ACC112 (cell line): ENCODE results near the gene ATE1.
A peak's percentile ranks its signal among the peaks of the same experiment; 100 is the strongest.

Experiments used
- H2AFZ ChIP-seq: fragments of 200-600 bp; sonication (generic); one replicate; pipeline ENCODE4 v1.6.0; 2017; ENCODE audit warnings: antibody characterized with exemption, low read length; ENCODE audit not compliant: unreplicated experiment
- H3K27ac ChIP-seq: fragments of 200-600 bp; sonication (generic); 2 replicates; pipeline ENCODE4 v1.5.1; 2014; ENCODE audit warnings: low read depth, mild to moderate bottlenecking, antibody characterized with exemption, low read length, moderate library complexity
- H3K27me3 ChIP-seq: fragments of 200-600 bp; sonication (generic); 2 replicates; pipeline ENCODE4 v1.6.1; 2014; ENCODE audit warnings: mild to moderate bottlenecking, antibody characterized with exemption, low read length, moderate library complexity, mixed read lengths; ENCODE audit not compliant: insufficient read depth
- H3K36me3 ChIP-seq: fragments of 200-600 bp; sonication (generic); 2 replicates; pipeline ENCODE4 v1.6.1; 2016; ENCODE audit warnings: mild to moderate bottlenecking, antibody characterized with exemption, low read length, moderate library complexity, mixed read lengths; ENCODE audit not compliant: insufficient read depth
- H3K4me1 ChIP-seq: fragments of 200-600 bp; sonication (generic); one replicate; pipeline ENCODE4 v1.6.1; 2016; ENCODE audit warnings: low read length, mixed read lengths; ENCODE audit not compliant: insufficient read depth, unreplicated experiment, control insufficient read depth
- H3K4me3 ChIP-seq: fragments of 200-600 bp; sonication (generic); 2 replicates; pipeline ENCODE4 v1.5.1; 2014; ENCODE audit warnings: mild to moderate bottlenecking, low read depth, low read length
- H3K79me2 ChIP-seq: fragments of 200-600 bp; sonication (generic); one replicate; pipeline ENCODE4 v1.6.0; 2016; ENCODE audit warnings: low read length; ENCODE audit not compliant: control insufficient read depth, unreplicated experiment, insufficient read depth

Gene ATE1

GRCh38 chr10:121732656-121733445 is 195.0 kb downstream of the ATE1 start:
- Histone ChIP-seq H3K79me2 (no peaks in the 10 kb centered on the region), H3K36me3 (no peaks in the 10 kb centered on the region), H3K4me1 (no peaks in the 10 kb centered on the region), H3K27me3 (peaks cover 26% of the 10 kb centered on the region), H3K4me3 (no peak overlapping the region), H2AFZ (no peak overlapping the region), H3K27ac (no peak overlapping the region)

GRCh38 chr10:121732172-121732571 is 195.7 kb downstream of the ATE1 start:
- Histone ChIP-seq H3K27ac (no peak overlapping the region), H3K27me3 (peaks cover 26% of the 10 kb centered on the region), H3K4me3 (no peak overlapping the region), H2AFZ (no peak overlapping the region), H3K4me1 (no peaks in the 10 kb centered on the region), H3K36me3 (no peaks in the 10 kb centered on the region), H3K79me2 (no peaks in the 10 kb centered on the region)

GRCh38 chr10:121724282-121724681 is 203.5 kb downstream of the ATE1 start:
- Histone ChIP-seq H3K36me3 (no peaks in the 10 kb centered on the region), H3K27ac (no peak overlapping the region), H3K4me1 (no peaks in the 10 kb centered on the region), H3K4me3 (no peak overlapping the region), H2AFZ (no peak overlapping the region), H3K27me3 (no peaks in the 10 kb centered on the region), H3K79me2 (no peaks in the 10 kb centered on the region)

- Histone ChIP-seq H3K4me1 (no peaks in the 10 kb centered on the region), H3K27ac (no peak overlapping the region), H3K4me3 (no peak overlapping the region), H2AFZ (no peak overlapping the region), H3K36me3 (no peaks in the 10 kb centered on the region), H3K79me2 (no peaks in the 10 kb centered on the region), H3K27me3 (0 out of 2 replicates have a peak, but pooled peaks cover 3% of the 10 kb centered on the region)
Observed at GRCh38 chr10:121722665-121723064, 205.2 kb downstream of the ATE1 start.

- Histone ChIP-seq H3K27me3 (0 out of 2 replicates have a peak, but pooled peaks cover 3% of the 10 kb centered on the region), H3K36me3 (no peaks in the 10 kb centered on the region), H3K27ac (no peak overlapping the region), H3K4me3 (no peak overlapping the region), H3K79me2 (no peaks in the 10 kb centered on the region), H2AFZ (no peak overlapping the region), H3K4me1 (no peaks in the 10 kb centered on the region)
Observed at GRCh38 chr10:121721257-121721656, 206.6 kb downstream of the ATE1 start.

- H3K27ac ChIP-seq = no peak overlapping the region
- H3K79me2 ChIP-seq = no peaks in the 10 kb centered on the region
- H3K4me3 ChIP-seq = no peak overlapping the region
- H3K27me3 ChIP-seq = 0 out of 2 replicates have a peak, but pooled peaks cover 3% of the 10 kb centered on the region
- H2AFZ ChIP-seq = no peak overlapping the region
- H3K36me3 ChIP-seq = no peaks in the 10 kb centered on the region
- no peaks in the 10 kb centered on the region for H3K4me1 ChIP-seq
Observed at GRCh38 chr10:121715969-121716368, 211.9 kb downstream of the ATE1 start.

GRCh38 chr10:121715076-121715475 is 212.8 kb downstream of the ATE1 start:
- Histone ChIP-seq H3K79me2 (no peaks in the 10 kb centered on the region), H3K36me3 (no peaks in the 10 kb centered on the region), H3K4me1 (peaks cover 5% of the 10 kb centered on the region), H2AFZ (no peak overlapping the region), H3K27ac (no peak overlapping the region), H3K27me3 (0 out of 2 replicates have a peak, but pooled peaks cover 3% of the 10 kb centered on the region), H3K4me3 (no peak overlapping the region)

GRCh38 chr10:121713486-121713885 is 214.3 kb downstream of the ATE1 start:
- Histone ChIP-seq H2AFZ (no peak overlapping the region), H3K4me1 (peaks cover 10% of the 10 kb centered on the region), H3K4me3 (no peak overlapping the region), H3K36me3 (no peaks in the 10 kb centered on the region), H3K79me2 (no peaks in the 10 kb centered on the region), H3K27ac (no peak overlapping the region), H3K27me3 (0 out of 2 replicates have a peak, but pooled peaks cover 3% of the 10 kb centered on the region)

- Histone ChIP-seq H3K36me3 (no peaks in the 10 kb centered on the region), H3K4me3 (no peak overlapping the region), H3K79me2 (no peaks in the 10 kb centered on the region), H3K4me1 (peaks cover 10% of the 10 kb centered on the region), H3K27me3 (no peaks in the 10 kb centered on the region), H2AFZ (no peak overlapping the region), H3K27ac (no peak overlapping the region)
Observed at GRCh38 chr10:121710971-121711370, 216.9 kb downstream of the ATE1 start.

- peak overlapping the region; percentile 49 for H3K27ac ChIP-seq
- H3K4me3 ChIP-seq = peak overlapping the region; percentile 48
- H2AFZ ChIP-seq = peak overlapping the region; percentile 64
- H3K36me3 ChIP-seq = no peaks in the 10 kb centered on the region
- no peaks in the 10 kb centered on the region for H3K79me2 ChIP-seq
- peaks cover 10% of the 10 kb centered on the region for H3K4me1 ChIP-seq
- no peaks in the 10 kb centered on the region for H3K27me3 ChIP-seq
Observed at GRCh38 chr10:121710207-121710606, 217.6 kb downstream of the ATE1 start.

- Histone ChIP-seq H3K36me3 (no peaks in the 10 kb centered on the region), H3K4me3 (peak overlapping the region; percentile 48), H2AFZ (peak overlapping the region; percentile 64), H3K27ac (peak overlapping the region; percentile 49), H3K79me2 (no peaks in the 10 kb centered on the region), H3K27me3 (no peaks in the 10 kb centered on the region), H3K4me1 (peaks cover 10% of the 10 kb centered on the region)
Observed at GRCh38 chr10:121709675-121710073, 218.2 kb downstream of the ATE1 start.
